ENCODE data around the gene TFPT.

DNA sequence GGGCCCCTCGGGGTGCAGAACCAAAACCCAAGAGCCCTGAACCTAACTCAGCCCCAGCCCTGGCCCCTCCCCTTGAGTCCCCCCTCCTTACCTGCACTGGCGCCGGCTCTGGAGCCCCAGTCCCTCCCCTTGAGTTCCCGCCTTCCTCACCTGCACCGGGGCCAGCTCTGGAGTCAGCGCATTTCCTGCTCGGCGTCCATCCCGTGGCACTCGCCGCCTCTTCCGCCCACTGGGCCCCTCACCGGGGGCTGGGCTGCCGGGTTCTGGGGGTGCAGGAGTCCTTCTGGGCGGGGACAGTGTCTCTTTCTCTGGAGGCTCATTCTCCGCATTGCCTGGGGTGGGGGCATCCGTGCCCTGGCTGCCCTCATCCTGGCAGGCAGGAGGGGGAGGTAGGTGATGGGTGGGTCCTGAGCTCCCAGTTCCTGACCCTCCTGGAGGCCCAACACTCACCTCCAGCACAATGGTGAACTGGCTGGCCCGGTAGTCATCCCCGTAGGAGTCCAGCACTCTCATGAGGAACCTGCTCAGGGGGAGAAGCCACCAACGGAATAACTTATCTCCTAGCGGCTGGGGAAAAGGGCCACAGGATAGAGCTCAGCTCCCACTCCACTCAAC lies 7.5 kb downstream of the TFPT start:
- TF ChIP-seq, protein P1, sequence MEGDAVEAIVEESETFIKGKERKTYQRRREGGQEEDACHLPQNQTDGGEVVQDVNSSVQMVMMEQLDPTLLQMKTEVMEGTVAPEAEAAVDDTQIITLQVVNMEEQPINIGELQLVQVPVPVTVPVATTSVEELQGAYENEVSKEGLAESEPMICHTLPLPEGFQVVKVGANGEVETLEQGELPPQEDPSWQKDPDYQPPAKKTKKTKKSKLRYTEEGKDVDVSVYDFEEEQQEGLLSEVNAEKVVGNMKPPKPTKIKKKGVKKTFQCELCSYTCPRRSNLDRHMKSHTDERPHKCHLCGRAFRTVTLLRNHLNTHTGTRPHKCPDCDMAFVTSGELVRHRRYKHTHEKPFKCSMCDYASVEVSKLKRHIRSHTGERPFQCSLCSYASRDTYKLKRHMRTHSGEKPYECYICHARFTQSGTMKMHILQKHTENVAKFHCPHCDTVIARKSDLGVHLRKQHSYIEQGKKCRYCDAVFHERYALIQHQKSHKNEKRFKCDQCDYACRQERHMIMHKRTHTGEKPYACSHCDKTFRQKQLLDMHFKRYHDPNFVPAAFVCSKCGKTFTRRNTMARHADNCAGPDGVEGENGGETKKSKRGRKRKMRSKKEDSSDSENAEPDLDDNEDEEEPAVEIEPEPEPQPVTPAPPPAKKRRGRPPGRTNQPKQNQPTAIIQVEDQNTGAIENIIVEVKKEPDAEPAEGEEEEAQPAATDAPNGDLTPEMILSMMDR (IDR thresholded peaks at IDR 0.05): no peak
- no peak for TF ChIP-seq POLR2A (IDR thresholded peaks at IDR 0.05)
